Vagina (tissue), 2 donors: ENCODE data around the gene STON2. TPM values are rescaled to one million over a fixed set of nuclear protein-coding genes. Genes with fewer than 3 reads are reported as not detected.

Experiments used
- DNase-seq, 2 donors: peaks; one replicate each; pipeline ENCODE4 v3.0.0-alpha.2; 2017; ENCODE audit errors: extremely low spot score in 2 of 2
- H3K27ac ChIP-seq: fragments of 200-600 bp; sonication (generic); one replicate; pipeline ENCODE4 v1.5.1; 2019
- H3K27me3 ChIP-seq: fragments of 200-600 bp; sonication (generic); one replicate; pipeline ENCODE4 v1.5.1; 2019
- H3K36me3 ChIP-seq, 2 donors: fragments of 200-600 bp; sonication (generic); one replicate each; pipeline ENCODE4 v1.5.1; 2017 to 2019
- H3K4me1 ChIP-seq: fragments of 200-600 bp; sonication (generic); one replicate; pipeline ENCODE4 v1.5.1; 2019
- H3K4me3 ChIP-seq, 2 donors: fragments of 200-600 bp; sonication (generic); 1 replicate in 1 of 2; 2 replicates in 1 of 2; pipeline ENCODE4 v1.5.1; 2016 to 2019
- H3K9me3 ChIP-seq: fragments of 200-600 bp; sonication (generic); one replicate; pipeline ENCODE4 v1.5.1; 2019
- CTCF ChIP-seq, 3 experiments: fragments of 450-650 bp in 2 of 3; fragments of 200-600 bp in 1 of 3; sonication (generic) in 1 of 3; IDR thresholded peaks; one replicate each; pipeline ENCODE4 v1.5.1; 2017 to 2019; ENCODE audit warnings: antibody characterized with exemption in 3 of 3, mild to moderate bottlenecking in 2 of 3, moderate library complexity in 2 of 3
- POLR2A ChIP-seq, 2 donors: fragments of 450-650 bp; IDR thresholded peaks; one replicate each; pipeline ENCODE4 v1.6.1; 2017; ENCODE audit warnings: antibody characterized with exemption in 2 of 2, mild to moderate bottlenecking in 2 of 2, moderate library complexity in 2 of 2
- POLR2AphosphoS5 ChIP-seq, 2 donors: sonication (generic); formaldehyde crosslinking; IDR thresholded peaks; one replicate each; pipeline ENCODE4 v1.9.0; 2017; ENCODE audit warnings: antibody characterized with exemption in 2 of 2, mild to moderate bottlenecking in 2 of 2, low read depth in 1 of 2; ENCODE audit not compliant: insufficient read depth in 1 of 2
- intact Hi-C: fragments of 100-400 bp; cut with DNase I; formaldehyde crosslinking; loops from one replicate; pipeline ENCODE4 v1.15.1; 2023
- total RNA-seq: library from RNA; depleted of rRNA; stranded (reverse); fragments of >200 nt; gene quantifications from one replicate; pipeline ENCODE4 v1.2.3, GENCODE V29; 2016

Gene STON2
- total RNA-seq, 1 donor from 2014 or later: 39.8 TPM

- intact Hi-C loops: no loop called here
- peak within 1 kb of the TSS; percentile 98 for H3K27ac ChIP-seq
- TF ChIP-seq POLR2A (IDR thresholded peaks at IDR 0.05) (peak in 1 of 2 donors; percentile 95), POLR2AphosphoS5 (IDR thresholded peaks at IDR 0.05; ENCODE audit: insufficient read depth in 1 of 2, low read depth in 1 of 2) (peak; percentile 80 to 96), CTCF (IDR thresholded peaks at IDR 0.05) (no peak)
Measured at GRCh38 chr14:81220830-81221578, 179.1 kb downstream of the STON2 start, which contains the start of gene GTF2A1. Gene GTF2A1, minus strand, starts transcription at chr14:81220959. Its CDS starts 441 bp downstream, at chr14:81220518.

GRCh38 chr14:81220580-81220829 lies 179.6 kb downstream of the STON2 start:
- H3K27me3 ChIP-seq: no peaks in the 10 kb centered on the region
- peak overlapping the region; percentile 98 for H3K27ac ChIP-seq
- peaks cover 23% of the 10 kb centered on the region for H3K4me1 ChIP-seq
- intact Hi-C loops: no loop called here
- TF ChIP-seq POLR2AphosphoS5 (IDR thresholded peaks at IDR 0.05; ENCODE audit: insufficient read depth in 1 of 2, low read depth in 1 of 2) (no peak), POLR2A (IDR thresholded peaks at IDR 0.05) (no peak), CTCF (IDR thresholded peaks at IDR 0.05) (no peak)
- H3K36me3 ChIP-seq: peaks cover 0 to 8% of the 10 kb centered on the region in 2 donors
- no peak for DNase-seq
- H3K4me3 ChIP-seq: peak overlapping the region; percentile 83 to 85
- H3K9me3 ChIP-seq: no peaks in the 10 kb centered on the region

More at GRCh38 chr14:81220830-81221578, 179.1 kb downstream of the STON2 start, which contains the start of gene GTF2A1:
- peaks cover 23% of the 10 kb centered on the region for H3K4me1 ChIP-seq
- DNase-seq: peak in 1 of 2 donors; percentile 99
- peak within 1 kb of the TSS; percentile 83 to 85 for H3K4me3 ChIP-seq
- H3K27me3 ChIP-seq: no peaks in the 10 kb centered on the region
- H3K36me3 ChIP-seq: peaks cover 0 to 3% of the 10 kb centered on the region in 2 donors
- no peaks in the 10 kb centered on the region for H3K9me3 ChIP-seq

- H3K9me3 ChIP-seq: no peaks in the 10 kb centered on the region
- TF ChIP-seq POLR2AphosphoS5 (IDR thresholded peaks at IDR 0.05; ENCODE audit: insufficient read depth in 1 of 2, low read depth in 1 of 2): no peak
- H3K36me3 ChIP-seq: peaks cover 0 to 14% of the 10 kb centered on the region in 2 donors
- H3K4me1 ChIP-seq: peaks cover 23% of the 10 kb centered on the region
- no peak for DNase-seq
- H3K4me3 ChIP-seq: peak overlapping the region; percentile 83 to 85
- intact Hi-C loops: no loop called here
- no peaks in the 10 kb centered on the region for H3K27me3 ChIP-seq
- H3K27ac ChIP-seq: peak overlapping the region; percentile 98
Measured at GRCh38 chr14:81219759-81220579, 180.2 kb downstream of the STON2 start.

- Histone ChIP-seq H3K27ac (peak overlapping the region; percentile 98), H3K27me3 (no peaks in the 10 kb centered on the region), H3K4me3 (peak overlapping the region; percentile 83 to 85), H3K4me1 (peaks cover 23% of the 10 kb centered on the region), H3K9me3 (no peaks in the 10 kb centered on the region), H3K36me3 (peaks cover 0 to 17% of the 10 kb centered on the region in 2 donors)
- DNase-seq: peak in 1 of 2 donors; percentile 98
- intact Hi-C loops: no loop called here
- TF ChIP-seq CTCF (IDR thresholded peaks at IDR 0.05): no peak
- TF ChIP-seq POLR2A (IDR thresholded peaks at IDR 0.05): peak; percentile 20 to 99
- peak; percentile 94 to 98 for TF ChIP-seq POLR2AphosphoS5 (IDR thresholded peaks at IDR 0.05; ENCODE audit: insufficient read depth in 1 of 2, low read depth in 1 of 2)
Measured at GRCh38 chr14:81219210-81219758, 180.8 kb downstream of the STON2 start.

- DNase-seq: no peak
- H3K27ac ChIP-seq: no peak overlapping the region
- H3K4me1 ChIP-seq: peaks cover 11% of the 10 kb centered on the region
- no peaks in the 10 kb centered on the region for H3K9me3 ChIP-seq
- H3K36me3 ChIP-seq: peaks cover 0 to 42% of the 10 kb centered on the region in 2 donors
- no peak overlapping the region for H3K4me3 ChIP-seq
- H3K27me3 ChIP-seq: no peaks in the 10 kb centered on the region
- TF ChIP-seq POLR2AphosphoS5 (IDR thresholded peaks at IDR 0.05; ENCODE audit: insufficient read depth in 1 of 2, low read depth in 1 of 2) (no peak), CTCF (IDR thresholded peaks at IDR 0.05) (no peak), POLR2A (IDR thresholded peaks at IDR 0.05) (no peak)
- intact Hi-C loops: no loop called here
Measured at GRCh38 chr14:81211844-81212243, 188.3 kb downstream of the STON2 start.
